ENCODE data around the gene CORO2B.

CORO2B gene

GRCh38 chr15:68700455-68701123 lies 121.8 kb downstream of the CORO2B start:
- no peak for TF ChIP-seq CTCF (IDR thresholded peaks at IDR 0.05; ENCODE audit: insufficient read depth, low read depth, low read length, missing control alignments)
- no peak for DNase-seq (ENCODE audit: low read depth)
- H3K4me3 ChIP-seq (ENCODE audit: low read depth, low read length), result no peak overlapping the region

GRCh38 chr15:68701886-68702285 lies 123.1 kb downstream of the CORO2B start:
- H3K4me3 ChIP-seq (ENCODE audit: low read depth, low read length), result no peak overlapping the region
- no peak for DNase-seq (ENCODE audit: low read depth)
- TF ChIP-seq CTCF (IDR thresholded peaks at IDR 0.05; ENCODE audit: insufficient read depth, low read depth, low read length, missing control alignments), result no peak

- no peak for TF ChIP-seq CTCF (IDR thresholded peaks at IDR 0.05; ENCODE audit: insufficient read depth, low read depth, low read length, missing control alignments)
- DNase-seq (ENCODE audit: low read depth), result no peak
- no peak overlapping the region for H3K4me3 ChIP-seq (ENCODE audit: low read depth, low read length)
Measured at GRCh38 chr15:68704496-68705021, 125.8 kb downstream of the CORO2B start.

GRCh38 chr15:68706256-68706655 lies 127.5 kb downstream of the CORO2B start:
- no peak for TF ChIP-seq CTCF (IDR thresholded peaks at IDR 0.05; ENCODE audit: insufficient read depth, low read depth, low read length, missing control alignments)
- H3K4me3 ChIP-seq (ENCODE audit: low read depth, low read length), result no peak overlapping the region
- no peak for DNase-seq (ENCODE audit: low read depth)

GRCh38 chr15:68706931-68707330 lies 128.1 kb downstream of the CORO2B start:
- H3K4me3 ChIP-seq (ENCODE audit: low read depth, low read length), result no peak overlapping the region
- TF ChIP-seq CTCF (IDR thresholded peaks at IDR 0.05; ENCODE audit: insufficient read depth, low read depth, low read length, missing control alignments), result no peak
- no peak for DNase-seq (ENCODE audit: low read depth)

GRCh38 chr15:68707386-68707785 lies 128.6 kb downstream of the CORO2B start:
- no peak overlapping the region for H3K4me3 ChIP-seq (ENCODE audit: low read depth, low read length)
- no peak for DNase-seq (ENCODE audit: low read depth)
- TF ChIP-seq CTCF (IDR thresholded peaks at IDR 0.05; ENCODE audit: insufficient read depth, low read depth, low read length, missing control alignments), result no peak

GRCh38 chr15:68709876-68710275 lies 131.1 kb downstream of the CORO2B start:
- H3K4me3 ChIP-seq (ENCODE audit: low read depth, low read length), result no peak overlapping the region
- TF ChIP-seq CTCF (IDR thresholded peaks at IDR 0.05; ENCODE audit: insufficient read depth, low read depth, low read length, missing control alignments), result no peak
- DNase-seq (ENCODE audit: low read depth), result no peak

All from GM12865 (cell line).